Astrocyte of the spinal cord (primary cell): Measurements from ENCODE around the gene KCNT1.

Experiments used
- DNase-seq: peaks from one replicate; pipeline ENCODE4 v3.0.0; 2011; ENCODE audit warnings: low read depth, low spot score
- H3K4me3 ChIP-seq: 2 replicates; pipeline ENCODE4 v1.5.1; 2011; ENCODE audit warnings: low read depth, mild to moderate bottlenecking, low read length, moderate library complexity
- in situ Hi-C: cut with HindIII; loops from 2 replicates; pipeline ENCODE4 v1.10.0; 2017; ENCODE audit warnings: low sequenced_read_pairs
- TF ChIP-seq, protein P1 (sequence below): IDR thresholded peaks from 2 replicates; pipeline ENCODE4 v1.5.1; 2012; ENCODE audit warnings: low read depth, mild to moderate bottlenecking, low read length, inconsistent platforms

Gene KCNT1

DNA sequence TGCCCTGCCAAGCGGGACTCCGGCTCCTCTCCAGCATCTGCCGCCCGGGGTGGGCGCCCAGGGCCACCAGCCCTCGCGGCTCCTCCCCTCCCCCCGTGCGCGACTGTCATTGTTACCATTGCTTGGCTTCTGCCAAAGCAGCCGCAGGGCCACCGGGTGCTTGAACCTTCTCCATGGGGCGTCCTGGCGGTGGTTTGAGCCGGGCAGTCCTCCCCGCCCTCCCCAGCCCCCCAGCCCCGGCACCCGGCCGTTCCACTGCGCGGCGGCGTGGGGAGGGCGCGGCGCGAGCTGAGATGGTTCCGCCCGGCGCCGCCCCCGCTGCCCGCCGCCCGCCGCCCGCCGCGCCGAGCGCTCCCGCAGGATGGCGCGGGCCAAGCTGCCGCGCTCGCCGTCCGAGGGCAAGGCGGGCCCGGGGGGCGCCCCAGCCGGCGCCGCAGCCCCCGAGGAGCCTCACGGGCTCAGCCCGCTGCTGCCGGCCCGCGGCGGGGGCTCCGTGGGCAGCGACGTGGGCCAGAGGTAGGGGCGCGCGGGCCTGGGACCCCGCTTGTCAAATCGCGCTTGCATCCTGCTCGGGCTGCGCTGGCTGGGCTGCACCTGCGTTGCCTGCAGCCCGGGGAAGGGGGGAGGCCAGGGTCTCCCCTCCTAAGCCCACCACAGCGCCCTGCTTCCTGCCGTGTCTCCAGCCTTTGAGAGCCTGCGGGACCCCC is 34.4 kb downstream of the KCNT1 start:
- H3K4me3 ChIP-seq: no peak overlapping the region
- TF ChIP-seq, protein P1, sequence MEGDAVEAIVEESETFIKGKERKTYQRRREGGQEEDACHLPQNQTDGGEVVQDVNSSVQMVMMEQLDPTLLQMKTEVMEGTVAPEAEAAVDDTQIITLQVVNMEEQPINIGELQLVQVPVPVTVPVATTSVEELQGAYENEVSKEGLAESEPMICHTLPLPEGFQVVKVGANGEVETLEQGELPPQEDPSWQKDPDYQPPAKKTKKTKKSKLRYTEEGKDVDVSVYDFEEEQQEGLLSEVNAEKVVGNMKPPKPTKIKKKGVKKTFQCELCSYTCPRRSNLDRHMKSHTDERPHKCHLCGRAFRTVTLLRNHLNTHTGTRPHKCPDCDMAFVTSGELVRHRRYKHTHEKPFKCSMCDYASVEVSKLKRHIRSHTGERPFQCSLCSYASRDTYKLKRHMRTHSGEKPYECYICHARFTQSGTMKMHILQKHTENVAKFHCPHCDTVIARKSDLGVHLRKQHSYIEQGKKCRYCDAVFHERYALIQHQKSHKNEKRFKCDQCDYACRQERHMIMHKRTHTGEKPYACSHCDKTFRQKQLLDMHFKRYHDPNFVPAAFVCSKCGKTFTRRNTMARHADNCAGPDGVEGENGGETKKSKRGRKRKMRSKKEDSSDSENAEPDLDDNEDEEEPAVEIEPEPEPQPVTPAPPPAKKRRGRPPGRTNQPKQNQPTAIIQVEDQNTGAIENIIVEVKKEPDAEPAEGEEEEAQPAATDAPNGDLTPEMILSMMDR: no peak
- DNase-seq: no peak
- in situ Hi-C loops: no loop called here

DNA sequence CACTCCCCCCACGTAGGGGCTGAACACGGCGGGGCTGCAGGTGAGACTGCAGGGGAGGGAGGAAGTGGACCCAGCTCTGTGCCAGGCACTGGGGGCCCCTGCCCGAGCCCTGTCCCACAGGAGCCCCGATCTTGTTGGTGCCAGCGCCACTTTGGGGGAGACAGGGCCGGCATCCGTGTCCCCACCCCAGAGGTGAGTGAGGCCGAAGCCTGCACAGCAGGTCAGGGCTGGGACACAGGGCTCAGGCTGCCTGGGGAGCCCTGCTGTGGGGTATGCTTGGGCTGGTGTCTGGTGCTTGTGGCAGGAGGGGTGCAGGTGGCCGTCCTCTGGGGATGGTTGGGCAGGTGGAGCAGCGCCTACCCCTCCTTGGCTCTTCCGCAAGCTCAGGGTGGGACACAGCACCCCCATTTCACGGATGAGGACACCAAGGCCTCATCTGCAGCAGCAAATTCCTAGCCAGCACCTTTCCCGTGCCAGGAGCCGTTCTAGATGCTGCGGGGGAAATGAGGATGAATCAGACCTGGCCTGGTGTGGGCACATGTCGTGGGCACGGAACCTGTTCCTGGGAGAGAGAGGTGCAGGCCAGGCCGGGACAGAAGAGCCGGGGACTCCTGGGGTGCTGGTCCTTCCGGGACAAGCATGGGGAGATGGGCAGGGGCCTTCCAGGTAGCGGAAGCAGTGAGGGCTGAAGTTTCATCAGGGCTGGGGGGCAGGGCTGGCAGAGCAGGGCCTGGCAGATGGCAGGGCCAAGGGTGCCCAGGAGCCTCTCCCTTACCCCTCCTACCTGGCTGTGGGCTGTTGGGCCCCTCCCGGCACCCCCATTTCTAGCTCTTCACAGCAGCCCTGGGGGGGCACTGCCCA is 35.2 kb downstream of the KCNT1 start:
- DNase-seq: no peak
- TF ChIP-seq, protein P1: no peak
- in situ Hi-C loops: no loop called here
- no peak overlapping the region for H3K4me3 ChIP-seq

DNA sequence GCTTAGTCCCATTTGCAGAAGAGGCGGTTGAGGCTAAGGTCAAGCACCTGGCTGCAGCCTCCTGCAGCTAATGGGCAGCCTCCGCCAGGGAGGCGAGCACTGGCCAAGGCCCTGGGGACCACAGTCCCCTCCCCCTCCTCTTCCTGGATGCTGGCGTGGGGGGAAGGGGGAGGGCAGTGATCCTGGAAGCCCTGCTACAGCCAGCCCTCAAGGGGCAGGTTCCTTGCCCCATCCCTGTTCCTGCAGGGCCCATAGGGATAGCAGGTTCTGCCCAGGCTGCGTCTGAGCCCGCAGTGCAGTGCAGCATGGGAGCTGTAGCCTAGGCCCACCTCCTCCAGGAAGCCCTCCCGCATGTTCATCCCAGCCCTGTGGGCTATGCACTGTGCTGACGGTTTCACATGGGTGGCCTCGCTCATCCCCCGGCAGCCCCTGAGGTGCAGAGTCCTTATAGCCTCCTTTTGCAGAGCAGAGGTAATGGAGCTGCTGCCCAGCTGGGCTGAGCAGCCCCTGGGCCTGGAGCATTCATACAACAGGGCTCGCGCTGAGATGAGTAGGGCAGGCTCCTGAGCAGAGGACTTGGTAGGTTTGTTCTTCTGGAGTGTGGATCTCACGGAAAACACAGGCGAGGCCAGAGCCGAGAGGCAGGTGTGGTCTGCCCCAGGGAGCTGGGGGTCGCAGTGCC is 36.0 kb downstream of the KCNT1 start:
- DNase-seq: no peak
- TF ChIP-seq, protein P1: no peak
- in situ Hi-C loops: no loop called here
- no peak overlapping the region for H3K4me3 ChIP-seq

DNA sequence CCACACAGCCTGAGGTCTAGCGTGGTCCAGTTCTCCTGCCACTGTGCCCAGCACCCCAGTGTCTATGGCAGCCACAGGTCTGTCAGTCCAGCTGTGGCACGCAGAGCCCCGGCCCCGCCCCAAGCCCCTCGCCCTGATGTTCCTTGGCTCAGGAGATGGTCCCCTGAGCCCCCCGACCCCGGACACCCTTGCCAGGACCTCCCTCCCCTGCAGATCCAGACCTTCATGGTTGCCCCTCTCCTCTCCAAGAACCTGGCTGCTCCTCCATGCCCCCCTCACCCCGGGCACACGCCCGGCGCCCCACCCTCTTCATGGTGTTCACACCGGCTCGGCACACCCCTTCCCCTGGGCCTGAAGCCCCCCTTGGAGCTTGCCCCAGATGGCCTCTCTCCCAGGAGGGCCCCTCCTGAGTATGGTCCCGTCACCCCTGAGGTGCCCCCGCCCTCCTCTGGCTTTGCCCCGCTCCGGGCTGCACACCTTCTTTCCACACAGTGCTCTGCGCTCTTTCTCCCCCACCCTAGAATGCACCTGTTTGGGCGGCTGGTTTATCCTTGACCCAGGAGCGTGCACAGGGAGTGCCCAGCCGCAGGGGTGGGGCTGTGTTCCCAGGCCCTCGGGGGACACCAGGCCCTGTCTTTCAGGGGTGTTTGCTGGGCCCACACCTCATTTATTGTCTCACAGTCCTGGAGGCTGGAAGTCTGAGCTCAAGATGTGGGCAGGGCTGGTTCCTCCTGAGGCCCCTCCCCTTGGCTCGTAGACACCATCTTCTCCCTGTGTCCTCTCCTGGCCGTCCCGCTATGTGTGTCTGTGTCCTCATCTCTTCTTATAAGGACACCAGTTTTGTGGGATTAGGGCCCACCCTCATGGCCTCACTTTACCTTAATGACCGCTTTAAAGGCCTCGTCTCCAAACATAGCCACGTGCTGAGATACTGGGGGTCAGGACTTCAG is 37.6 kb downstream of the KCNT1 start:
- H3K4me3 ChIP-seq: no peak overlapping the region
- in situ Hi-C loops: no loop called here
- TF ChIP-seq, protein P1: no peak
- no peak for DNase-seq

DNA sequence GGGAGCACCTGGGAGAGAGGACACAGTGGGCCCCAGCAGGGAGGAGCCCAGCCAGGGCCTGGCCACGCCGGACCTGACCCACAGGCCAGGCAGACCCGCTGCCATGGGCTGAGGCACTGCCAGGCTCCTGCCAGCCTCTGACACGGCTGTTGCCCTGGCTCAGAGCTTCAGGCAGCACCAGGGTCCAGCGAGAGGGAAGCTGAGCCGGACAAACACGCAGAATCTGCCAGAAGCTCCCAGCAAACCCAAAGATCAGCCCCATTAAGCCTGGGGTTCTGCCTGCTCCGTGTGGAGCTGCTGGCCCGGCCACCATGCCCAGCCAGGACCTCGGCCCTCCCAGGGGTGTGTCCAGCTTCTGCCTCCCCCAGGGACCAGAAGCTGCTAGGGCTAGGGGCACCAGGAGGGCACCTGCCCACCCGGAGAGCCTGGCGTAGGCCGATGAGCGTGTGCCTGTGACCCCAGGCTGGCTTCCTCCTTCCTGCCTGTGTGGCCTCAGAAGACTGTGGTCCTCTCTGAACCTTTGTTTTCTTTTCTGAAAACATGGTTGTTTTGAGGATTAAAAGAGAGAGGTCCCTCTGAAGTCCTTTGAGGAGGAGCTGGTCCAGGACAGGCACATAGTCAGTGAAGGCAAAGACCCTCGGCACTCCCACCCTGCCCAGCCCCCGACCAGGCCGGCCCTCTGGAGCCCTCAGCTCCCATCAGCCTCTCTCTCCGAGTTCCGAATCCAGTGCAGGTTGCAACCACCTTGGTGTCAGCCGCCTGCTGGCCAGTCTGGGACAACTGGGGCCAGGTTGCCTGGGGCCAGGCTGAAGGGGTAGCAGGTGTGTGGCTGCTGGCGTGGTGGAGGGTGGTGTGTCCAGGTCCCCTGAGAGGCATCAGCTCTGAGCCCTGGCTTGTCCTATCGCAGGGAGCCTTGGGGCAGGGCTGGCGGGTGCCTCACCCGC is 39.6 kb downstream of the KCNT1 start:
- H3K4me3 ChIP-seq: no peak overlapping the region
- in situ Hi-C loops: no loop called here
- no peak for DNase-seq
- TF ChIP-seq, protein P1: no peak
